Esophagus squamous epithelium (tissue), 4 donors: Measurements from ENCODE around the gene LEFTY1.

Source experiments
- CTCF ChIP-seq, 6 experiments: fragments of 450-650 bp in 4 of 6; fragments of 200-600 bp in 2 of 6; sonication (generic) in 2 of 6; IDR thresholded peaks; one replicate each; pipeline ENCODE4 v1.5.1; 2016 to 2019; ENCODE audit warnings: antibody characterized with exemption in 6 of 6, mild to moderate bottlenecking in 4 of 6, moderate library complexity in 4 of 6
- POLR2A ChIP-seq, 4 donors: fragments of 450-650 bp; IDR thresholded peaks; one replicate each; pipeline ENCODE4 v1.6.1; 2017; ENCODE audit warnings: antibody characterized with exemption in 4 of 4, mild to moderate bottlenecking in 4 of 4, moderate library complexity in 3 of 4

- no peak for TF ChIP-seq CTCF (IDR thresholded peaks at IDR 0.05)
- no peak for TF ChIP-seq POLR2A (IDR thresholded peaks at IDR 0.05)
These were observed 1.6 kb upstream of the LEFTY1 start for GRCh38 chr1:225890346-225891228.
